Measurements from ENCODE around the gene MFAP4.
A peak's percentile ranks its signal among the peaks of the same experiment; 100 is the strongest.

MFAP4 gene

GRCh38 chr17:19410875-19411620, 24.1 kb upstream of the MFAP4 start, which contains the start of gene RNF112:
RNF112 (plus strand) TSS chr17:19411232; CDS start chr17:19411409, 177 bp downstream.
- no peak for TF ChIP-seq CTCF (IDR thresholded peaks at IDR 0.05; ENCODE audit: low read depth, low read length, missing control alignments)
- in situ Hi-C loops (cut with HindIII; ENCODE audit: low sequenced_read_pairs): no loop called here
- DNase-seq (ENCODE audit: low read depth): no peak
- no peak within 1 kb of the TSS for H3K4me3 ChIP-seq (ENCODE audit: low read depth, low read length)

DNA sequence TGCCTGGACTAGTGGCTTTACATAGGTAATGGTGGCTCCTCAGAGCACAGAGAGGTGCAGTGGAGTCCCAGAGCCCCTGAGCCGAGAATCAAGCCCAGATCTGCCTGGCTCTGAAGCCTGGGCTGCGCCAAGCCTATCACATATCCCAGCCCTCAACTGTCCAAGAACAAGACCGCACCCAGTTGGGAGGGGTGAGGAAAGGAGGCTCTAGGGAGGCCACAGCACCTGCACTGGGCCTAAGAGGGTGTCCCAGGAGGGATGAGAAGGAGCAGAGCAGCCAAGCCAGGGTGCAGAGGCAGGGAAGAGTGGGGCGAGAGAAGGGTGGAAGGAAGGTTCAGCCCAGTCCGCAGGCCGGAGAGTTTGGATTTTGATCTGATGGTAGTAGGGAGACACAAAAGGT, 23.1 kb upstream of the MFAP4 start:
- in situ Hi-C loops (cut with HindIII; ENCODE audit: low sequenced_read_pairs): no loop called here
- no peak for TF ChIP-seq CTCF (IDR thresholded peaks at IDR 0.05; ENCODE audit: low read depth, low read length, missing control alignments)
- no peak overlapping the region for H3K4me3 ChIP-seq (ENCODE audit: low read depth, low read length)
- no peak for DNase-seq (ENCODE audit: low read depth)

DNA sequence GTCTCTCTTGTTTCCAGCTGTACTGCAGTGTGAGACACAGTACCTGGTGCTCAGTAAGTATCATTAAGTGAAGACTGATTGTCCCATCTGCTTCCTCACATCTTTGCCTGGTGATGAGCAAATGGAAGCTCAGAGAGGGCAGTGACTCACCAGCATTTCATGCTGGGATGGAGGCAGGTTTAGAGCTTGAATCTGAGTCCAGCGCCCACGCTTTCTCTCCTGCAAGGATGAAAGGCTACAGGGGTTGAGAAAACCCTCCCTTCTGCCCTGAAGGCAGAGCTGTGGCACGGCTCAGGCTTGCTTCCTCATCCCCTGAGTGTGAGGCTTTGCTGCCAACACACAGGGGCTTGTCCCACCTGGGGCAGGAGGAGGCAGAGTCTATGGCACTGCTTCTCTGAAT, 22.5 kb upstream of the MFAP4 start:
- TF ChIP-seq CTCF (IDR thresholded peaks at IDR 0.05; ENCODE audit: low read depth, low read length, missing control alignments): no peak
- peak; percentile 28 for DNase-seq (ENCODE audit: low read depth)
- in situ Hi-C loops (cut with HindIII; ENCODE audit: low sequenced_read_pairs): no loop called here
- no peak overlapping the region for H3K4me3 ChIP-seq (ENCODE audit: low read depth, low read length)

DNA sequence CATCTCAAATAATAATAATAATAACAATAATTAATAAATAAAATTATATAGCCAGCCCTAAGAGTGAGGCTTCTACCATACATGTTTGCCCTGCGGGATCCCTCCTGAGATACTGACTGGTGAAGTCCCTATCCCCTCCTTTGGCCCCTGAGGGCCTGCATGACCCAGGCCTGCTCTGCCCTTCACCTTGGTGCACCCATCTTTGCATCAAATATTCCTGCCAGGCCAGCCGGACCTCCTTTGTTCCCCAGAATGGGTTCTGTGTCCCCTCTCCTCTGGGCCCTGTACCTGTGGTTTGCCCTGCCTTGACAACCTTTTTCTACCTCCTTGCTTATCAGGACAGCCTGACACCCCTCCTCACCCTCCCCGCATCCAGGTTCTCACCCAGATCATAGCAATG, 22.1 kb upstream of the MFAP4 start:
- no peak for DNase-seq (ENCODE audit: low read depth)
- in situ Hi-C loops (cut with HindIII; ENCODE audit: low sequenced_read_pairs): no loop called here
- no peak overlapping the region for H3K4me3 ChIP-seq (ENCODE audit: low read depth, low read length)
- no peak for TF ChIP-seq CTCF (IDR thresholded peaks at IDR 0.05; ENCODE audit: low read depth, low read length, missing control alignments)

DNA sequence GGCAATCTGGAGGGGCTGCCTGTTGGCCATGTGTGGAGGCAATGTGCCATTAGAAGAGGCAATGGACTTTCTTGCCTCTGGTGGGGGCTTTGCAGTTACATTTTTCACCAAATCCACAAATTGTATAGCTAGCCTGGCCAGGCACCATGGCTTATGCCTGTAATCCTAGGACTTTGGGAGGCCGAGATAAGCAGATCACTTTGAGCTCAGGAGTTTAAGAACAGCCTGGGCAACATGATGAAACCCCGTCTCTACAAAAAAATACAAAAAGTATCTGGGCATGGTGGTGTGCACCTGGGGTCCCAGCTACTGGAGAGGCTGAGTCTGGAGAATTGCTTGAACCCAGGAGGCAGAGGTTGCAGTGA, 21.3 kb upstream of the MFAP4 start:
- in situ Hi-C loops (cut with HindIII; ENCODE audit: low sequenced_read_pairs): no loop called here
- no peak overlapping the region for H3K4me3 ChIP-seq (ENCODE audit: low read depth, low read length)
- no peak for TF ChIP-seq CTCF (IDR thresholded peaks at IDR 0.05; ENCODE audit: low read depth, low read length, missing control alignments)
- DNase-seq (ENCODE audit: low read depth): no peak

DNA sequence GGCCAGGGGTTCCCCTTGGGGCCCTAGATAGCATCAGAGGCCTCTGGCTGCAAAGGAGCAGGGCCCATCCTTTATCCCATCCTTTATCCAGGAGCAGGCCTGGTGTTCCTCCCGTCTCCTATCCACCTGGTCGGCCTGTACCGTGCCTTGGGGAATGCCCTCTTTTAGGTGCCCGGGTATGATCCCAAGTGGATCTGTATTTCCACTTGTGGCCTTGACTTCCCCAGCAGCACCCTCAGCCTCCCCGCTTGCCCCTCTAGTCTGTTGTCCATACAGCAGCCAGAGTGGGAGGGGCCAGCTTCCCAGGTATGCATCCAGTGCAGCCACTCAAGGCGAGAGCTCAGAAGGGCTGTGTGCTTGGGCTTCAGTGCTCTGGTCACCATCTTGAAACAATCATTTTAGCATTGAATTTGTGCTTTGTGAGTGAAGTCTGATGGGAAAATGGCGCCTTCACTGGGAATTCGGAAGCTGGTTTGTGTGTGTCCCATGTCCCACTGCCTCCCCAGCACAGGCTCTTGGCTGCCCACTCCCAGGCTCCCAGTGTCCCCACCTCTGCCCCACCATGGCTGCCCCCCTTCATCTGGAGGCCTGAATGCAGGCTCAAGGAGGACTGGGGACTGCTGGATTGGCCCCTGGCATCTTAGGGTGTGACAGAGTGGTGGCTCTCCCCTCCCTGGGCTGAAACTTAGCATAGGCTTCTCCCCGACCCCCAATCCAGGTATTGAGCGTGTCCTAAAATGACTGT, 20.8 kb upstream of the MFAP4 start:
- no peak for TF ChIP-seq CTCF (IDR thresholded peaks at IDR 0.05; ENCODE audit: low read depth, low read length, missing control alignments)
- in situ Hi-C loops (cut with HindIII; ENCODE audit: low sequenced_read_pairs): no loop called here
- no peak for DNase-seq (ENCODE audit: low read depth)
- no peak overlapping the region for H3K4me3 ChIP-seq (ENCODE audit: low read depth, low read length)

Data from astrocyte of the cerebellum (primary cell).